Hypothalamus (tissue), 51 donors: ENCODE measurements around the gene FGGY.

Experiments
- DNase-seq, 51 donors: peaks; one replicate each; lab custom pipeline; 2025; lab: John Stamatoyannopoulos, UW

FGGY gene

DNA sequence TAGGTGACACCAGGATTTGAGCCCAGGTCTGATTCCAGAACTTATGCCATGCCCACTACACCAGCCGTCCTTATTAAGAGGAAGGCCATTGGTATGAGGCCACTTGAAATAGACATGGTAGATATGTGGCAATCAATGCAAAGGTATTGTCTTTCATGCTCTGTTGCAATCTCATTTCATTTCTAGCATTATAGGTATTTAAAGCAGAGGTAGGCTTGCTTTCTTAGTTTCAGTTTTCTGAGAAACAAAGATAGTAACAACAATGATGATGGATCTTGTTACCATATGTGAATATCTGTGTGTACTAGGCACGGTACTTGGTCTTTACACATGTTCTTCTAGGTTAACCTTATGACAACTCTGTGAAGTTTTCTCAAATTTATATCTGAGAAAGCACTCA lies 113.1 kb downstream of the FGGY start:
- no peak for DNase-seq

DNA sequence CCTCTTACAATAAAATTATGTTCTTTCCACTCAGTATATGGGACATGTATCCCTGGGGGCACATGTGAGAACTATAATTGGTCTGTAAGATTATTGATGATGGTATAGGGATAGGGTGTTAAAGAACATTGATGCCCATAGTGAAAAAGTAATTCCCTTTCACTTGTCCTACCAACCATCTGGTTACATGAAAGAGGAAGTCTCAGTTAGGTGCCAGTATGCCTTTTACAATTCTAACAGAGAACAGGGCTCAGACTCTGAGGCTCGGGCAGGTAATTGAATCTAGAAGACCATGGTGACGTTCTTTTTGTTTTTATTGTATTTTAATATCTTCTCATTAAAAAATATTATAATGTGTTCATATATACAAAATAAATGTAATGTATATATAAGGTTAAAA lies 113.6 kb downstream of the FGGY start:
- no peak for DNase-seq

DNA sequence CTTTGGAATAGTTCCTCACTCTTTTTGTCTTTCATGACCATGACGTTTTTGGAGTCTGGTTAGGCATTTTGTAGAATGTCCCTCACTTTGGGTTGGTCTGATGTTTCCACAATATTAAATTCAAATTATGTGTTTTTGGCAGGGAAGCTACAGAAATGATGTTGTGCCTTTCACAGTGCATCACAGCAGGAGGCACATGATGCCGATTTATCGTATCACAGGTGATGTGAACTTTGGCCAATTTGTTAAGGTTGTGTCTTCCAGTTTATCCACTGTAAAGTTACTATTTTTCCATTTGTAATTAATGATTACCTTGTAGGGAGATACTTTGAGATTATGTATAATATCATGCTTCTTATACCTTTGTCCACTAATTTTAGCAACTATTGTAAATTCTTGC lies 114.3 kb downstream of the FGGY start:
- no peak for DNase-seq

DNA sequence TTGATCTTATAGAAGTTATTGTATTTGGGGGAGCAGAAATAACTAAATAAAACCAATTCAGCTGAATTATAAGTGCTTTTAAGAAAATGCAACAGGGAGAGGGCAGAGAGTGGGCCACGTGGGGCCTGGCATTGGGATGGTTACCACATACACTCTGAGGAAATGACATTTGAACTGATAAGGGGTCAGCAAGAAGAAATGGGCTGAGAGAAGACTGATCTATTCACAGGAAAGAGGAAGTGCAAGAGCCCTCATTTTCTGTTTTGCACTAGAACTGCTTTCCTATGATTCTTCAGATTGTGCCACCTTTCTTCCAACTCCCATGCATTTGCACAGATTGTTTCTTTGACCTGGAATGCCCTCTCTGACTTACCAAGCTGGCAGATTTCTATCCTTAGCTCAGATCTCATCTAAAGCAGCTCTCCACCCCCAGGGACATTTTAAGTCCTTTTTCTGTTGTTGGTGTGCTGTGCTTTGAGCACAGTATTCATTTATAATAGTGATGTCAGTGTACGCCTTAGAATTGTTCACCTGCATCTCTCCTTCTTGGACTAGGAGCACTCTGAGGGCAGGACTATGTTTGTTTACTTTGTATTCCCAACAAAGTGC lies 115.9 kb downstream of the FGGY start:
- no peak for DNase-seq

DNA sequence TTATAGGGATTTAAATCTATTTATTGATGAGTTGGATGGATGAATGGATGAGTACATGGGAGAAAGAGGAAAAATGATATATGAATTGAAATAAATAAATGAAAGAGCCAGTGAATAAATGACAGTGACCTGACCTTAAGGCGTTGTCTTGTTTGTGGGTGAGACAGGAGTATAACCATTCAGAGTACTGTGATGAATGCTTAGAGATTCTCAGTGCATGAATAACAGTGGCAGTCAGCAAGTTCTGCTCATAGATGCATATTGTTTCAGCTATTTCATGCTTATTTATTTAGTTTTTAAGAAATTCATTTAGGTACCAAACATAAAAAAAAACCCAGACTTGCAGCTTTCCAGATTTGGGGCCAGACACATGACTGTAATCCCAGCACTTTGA lies 116.4 kb downstream of the FGGY start:
- DNase-seq: no peak

DNA sequence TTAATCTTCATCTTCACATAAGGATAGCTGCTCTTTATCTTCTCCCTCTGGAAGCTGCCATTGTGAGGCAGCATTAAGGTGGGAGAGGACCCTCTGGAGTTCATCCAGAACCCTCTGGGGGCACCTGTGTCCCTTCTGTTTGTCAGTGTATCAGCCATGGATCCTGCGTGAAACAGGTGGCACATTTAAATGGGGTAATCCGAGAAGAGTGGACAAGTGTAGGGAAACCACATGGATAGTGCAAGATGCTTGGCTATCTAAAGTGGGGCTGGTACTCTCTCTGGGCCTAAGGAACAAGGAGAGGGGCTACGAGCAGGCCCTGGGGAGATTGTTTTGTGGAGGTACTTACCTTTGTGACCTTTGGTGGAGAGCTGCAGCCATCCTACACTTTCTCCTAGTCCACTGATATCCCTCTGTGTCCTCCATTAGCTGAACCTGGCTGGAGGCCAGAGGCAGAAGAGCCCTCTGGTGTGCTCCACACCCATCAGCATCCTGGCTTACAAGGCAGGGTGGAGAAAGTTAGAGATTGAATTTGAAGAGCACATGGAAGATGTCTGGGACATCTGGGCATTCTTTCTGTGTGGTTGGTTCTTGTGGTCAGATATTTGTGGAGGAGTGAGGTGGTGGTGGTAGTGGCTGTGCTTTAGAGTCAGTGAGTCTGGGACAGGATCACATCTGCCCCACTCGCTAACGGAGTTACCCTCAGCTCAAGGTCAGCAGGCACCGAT lies 117.7 kb downstream of the FGGY start:
- DNase-seq: no peak

DNA sequence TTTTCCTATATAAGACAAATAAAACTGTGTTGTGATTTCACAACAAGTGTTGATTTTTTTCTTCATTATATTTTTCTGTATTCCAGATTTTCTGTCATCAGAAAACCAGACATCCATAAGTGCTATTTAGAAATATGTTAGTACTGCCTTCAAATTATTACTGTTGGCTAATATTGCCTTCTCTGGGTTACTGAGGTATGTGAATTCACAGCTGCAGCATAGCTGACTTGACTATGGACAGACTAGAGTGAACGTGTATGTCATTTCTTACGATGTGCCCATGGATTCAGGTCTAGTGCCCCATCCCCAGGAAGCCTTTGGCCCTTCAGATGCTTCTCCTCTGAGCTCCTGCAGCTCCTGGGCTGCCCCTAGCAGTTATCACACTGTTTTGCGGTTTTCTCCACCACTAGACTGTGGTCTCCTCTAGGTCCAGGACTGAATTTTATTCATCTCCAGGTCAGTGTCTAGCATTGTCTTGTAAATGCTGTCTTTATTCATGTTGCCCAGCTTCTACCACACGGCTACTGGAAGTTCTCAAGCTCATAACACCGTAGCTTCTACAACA lies 118.5 kb downstream of the FGGY start:
- no peak for DNase-seq

DNA sequence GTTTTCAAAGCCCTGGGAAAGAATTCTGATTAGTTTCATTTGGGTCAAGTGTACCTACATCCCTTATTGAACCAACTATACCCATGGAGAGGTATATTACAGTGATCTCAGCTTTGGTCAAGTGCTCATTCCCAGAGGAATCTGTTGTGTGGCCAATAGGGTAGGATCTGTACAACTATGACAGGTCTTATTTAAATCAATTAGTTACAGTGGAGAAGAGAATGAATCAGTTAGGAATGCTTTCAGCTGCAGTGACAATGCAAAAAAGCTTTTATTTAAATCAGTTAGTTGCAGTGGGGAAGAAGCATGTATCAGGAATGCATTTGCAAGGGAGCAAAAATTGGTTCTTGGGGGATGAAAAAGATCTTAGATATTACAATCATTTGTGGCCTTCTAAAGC lies 119.0 kb downstream of the FGGY start:
- DNase-seq: no peak

DNA sequence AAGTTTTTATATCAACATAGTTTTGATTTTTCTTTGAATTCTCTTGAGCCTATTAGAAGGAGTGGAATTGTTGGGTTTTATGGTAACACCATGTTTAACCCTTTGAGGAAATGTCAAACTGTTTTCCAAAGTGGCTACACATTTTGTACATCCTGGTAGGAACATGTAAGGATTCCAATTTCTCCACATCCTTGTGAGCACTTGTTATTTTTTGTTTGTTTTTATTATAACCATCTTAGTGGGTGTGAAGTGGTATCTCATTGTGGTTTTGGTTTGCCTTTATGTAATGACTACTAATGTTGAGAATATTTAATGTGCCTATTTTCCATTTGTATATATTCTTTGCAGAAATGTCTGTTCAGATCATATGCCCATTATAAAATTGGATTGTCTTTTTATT lies 120.5 kb downstream of the FGGY start:
- no peak for DNase-seq

DNA sequence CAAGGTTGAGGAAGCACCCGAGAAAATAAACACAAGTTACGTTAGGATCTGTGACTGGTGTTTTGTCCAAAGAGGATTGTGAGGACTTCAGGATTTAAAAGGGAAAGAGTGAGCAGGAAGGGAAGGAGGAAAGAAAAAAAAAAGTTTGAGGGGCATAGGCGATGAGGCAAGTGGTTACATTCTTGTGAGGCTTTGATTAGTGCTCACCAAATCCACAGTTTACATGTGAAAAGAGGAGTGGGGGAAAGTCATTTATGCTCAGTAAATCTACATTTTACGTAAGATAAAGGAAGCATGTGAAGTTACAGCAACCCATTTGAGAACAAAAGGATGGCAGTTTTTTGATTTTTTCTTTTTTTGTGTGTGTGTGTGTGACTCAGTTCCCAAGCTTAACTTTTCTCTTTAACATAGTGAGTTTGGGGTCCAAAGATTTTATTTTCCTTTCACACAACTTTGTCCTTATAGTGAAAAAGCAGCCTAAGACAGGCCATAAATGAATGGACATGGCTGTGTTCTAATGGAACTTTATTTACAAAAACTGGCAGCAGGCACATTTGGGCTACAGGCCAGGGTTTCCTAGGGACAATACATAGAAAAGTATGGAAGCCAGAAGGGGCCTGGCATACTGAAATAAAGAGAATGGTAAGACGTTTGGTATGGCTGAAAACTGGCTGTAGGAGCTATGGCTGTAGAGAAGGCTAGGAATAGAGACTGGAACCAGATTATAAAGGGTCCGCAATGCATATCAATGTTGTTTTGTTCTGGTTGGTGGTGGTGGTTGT lies 121.7 kb downstream of the FGGY start:
- DNase-seq: no peak

DNA sequence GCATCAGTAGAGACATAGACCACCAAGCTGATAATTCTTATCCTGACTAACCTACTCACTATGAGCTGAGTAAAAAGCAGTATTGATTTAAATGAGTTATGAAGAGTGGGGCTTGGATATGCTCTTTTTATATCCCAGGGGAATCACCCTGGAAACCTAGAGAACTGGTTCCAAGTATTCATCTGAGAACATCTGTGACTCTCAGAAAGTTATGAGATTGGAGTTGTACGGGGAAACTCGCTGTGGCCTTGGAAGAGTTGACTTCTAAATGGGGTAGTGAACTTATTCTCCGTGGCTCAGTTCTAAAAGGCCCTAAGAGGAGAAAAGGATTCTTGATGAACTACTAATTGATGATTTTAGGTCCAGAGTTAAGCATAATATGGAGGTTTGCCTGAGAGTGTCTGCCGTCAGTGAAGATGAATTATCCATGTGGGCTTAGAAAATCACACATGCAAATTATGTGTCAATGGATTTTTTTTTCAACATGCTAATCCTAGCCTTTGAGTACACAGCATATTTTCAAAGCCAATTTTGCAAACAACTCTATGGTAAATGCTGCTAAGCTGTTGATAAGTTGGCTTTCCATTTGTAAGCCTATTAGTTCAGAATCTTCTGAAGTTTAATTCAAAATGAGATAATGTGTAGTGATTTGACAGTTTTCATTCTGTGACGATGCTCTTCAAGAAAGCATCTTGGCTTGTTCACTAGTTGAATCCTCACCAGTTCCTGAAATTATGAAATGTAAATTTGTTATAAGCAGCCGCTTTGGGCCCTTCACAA lies 122.7 kb downstream of the FGGY start:
- DNase-seq: no peak

DNA sequence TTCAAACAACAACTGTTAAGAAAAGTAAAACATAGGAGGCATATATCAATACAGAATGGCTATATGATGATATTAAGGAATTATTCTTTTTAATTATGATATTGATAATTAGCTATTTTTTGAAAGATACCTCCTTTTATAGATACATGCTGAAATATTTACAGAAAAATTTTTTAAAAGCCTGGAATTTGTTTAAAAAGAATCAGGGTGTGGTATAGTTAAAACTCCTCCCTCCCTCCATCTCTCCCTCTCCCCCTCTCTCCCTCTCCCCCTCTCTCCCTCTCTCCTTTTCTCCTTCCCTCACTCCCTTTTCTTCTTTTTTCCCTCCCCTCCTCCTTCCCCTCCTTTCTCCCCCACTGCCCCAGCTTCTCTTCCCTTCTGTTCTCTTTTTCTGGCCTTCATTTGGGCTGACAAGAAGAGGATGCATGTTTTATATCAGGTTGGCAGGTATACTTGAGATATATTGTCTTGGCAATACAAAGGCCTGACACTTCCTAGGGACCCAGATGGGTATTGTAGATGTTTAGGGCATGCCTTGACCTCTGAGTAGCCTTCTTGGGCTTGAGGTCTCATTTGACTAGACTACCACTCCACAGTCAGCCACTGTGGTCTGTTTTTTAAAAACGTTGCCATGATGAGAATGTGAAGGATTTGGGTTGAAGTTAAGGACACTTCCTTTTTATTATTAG lies 124.5 kb downstream of the FGGY start:
- no peak for DNase-seq

DNA sequence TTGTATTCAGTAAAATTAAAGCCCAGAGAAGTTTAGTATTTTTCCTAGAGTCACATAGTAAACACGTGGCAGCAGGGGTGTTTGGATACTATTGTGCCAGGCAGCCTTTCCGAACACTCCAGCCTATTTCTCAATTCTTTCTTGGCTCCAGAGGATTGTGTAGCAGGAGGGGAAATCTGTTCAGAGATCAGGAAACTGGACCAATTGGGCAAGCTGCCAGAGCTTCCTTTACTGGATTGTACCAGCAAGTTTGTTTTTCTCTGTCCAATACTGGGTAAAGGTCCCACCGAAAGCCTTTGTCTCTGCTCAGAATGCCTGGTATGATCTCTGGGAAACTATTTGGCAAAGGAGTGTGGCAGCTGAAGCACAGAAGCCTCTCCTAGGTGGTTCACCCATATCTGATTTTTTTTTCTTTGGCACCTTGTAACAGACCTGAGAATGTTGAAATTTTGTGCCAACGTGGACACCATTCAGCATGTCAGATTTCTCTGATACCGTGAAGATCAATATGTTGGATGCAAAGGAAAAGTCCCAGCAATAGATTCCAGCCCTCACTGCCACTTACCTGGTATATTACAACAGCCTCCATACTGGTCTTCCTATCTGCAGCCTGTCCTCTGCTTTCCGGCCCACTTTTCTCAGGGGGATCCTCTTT lies 126.2 kb downstream of the FGGY start:
- peak in 41 of 51 donors; percentile 1 to 83 (median 49) for DNase-seq

DNA sequence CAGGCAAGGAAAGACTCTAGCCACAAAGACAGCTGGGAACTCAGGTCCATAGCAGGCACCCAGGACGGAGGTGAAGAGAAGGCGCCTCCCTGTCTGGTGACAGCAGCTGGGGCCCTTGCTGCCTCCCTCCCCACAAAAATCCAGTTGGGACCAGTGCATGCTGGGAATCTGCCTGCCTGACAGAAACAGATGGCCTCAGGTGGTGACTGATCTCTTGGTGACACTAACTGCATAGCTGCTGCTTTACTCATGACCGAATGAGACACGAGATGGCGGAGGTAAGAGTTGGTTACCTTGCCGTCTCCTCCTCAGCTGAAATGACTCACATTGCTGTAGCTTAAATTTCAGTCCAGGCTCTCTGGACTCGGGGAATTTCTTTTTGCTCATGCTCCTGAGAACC lies 130.3 kb downstream of the FGGY start:
- DNase-seq: no peak

DNA sequence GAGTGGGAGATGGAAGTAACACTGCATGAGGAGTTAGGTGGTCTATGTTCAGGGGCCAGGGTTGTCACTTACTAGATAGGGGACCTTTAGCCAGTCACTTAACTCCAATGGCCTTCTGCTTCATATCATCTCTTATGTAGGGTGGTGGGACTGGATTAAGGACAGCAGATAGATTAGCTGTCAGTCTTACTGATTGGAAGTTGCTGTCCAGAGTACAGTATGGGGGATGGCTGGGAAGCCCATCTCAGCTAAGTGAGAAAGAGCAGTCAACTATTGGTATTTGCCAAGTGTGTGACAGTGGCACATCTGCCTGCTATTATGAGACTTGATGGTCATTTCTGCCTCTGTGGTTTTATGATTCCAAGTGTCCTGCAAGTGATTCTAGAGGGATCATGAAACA lies 130.9 kb downstream of the FGGY start:
- no peak for DNase-seq

DNA sequence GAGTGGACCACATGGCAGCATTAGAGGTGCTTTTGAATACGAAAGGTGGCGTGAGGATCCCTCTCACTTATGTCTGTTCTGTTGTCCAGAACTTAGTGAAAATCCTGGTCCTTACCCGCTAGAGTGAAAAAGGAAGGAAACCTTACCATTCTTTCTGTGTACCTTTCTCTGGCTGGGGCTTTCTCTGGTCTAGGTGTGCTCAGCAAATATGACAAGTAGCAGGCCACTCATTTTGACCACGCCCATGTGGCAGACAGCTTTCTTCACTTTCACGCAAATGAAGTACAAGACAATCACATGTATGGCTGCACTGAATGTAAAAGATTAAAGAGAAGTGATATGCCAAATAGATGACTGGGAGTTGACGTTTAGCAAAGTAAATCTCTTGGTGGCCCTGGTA lies 131.9 kb downstream of the FGGY start:
- DNase-seq: no peak

DNA sequence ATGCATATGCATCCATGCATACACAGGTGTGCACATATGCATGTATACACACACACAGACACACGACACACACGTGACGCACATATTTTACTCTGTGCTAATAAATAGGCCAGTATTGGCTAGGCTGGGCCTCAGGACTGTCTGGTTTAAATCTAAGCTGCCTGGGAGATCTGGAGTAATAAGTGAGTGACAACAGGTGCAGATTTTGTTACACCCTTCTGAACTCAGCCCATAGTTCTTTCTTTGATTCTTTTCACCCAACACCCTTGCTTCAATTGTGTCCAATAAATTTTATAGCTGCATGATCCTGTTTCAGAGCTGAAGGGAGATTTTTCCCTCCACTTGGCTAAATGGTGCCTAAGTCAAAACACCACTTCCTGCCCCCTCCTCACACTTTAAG lies 132.8 kb downstream of the FGGY start:
- no peak for DNase-seq

DNA sequence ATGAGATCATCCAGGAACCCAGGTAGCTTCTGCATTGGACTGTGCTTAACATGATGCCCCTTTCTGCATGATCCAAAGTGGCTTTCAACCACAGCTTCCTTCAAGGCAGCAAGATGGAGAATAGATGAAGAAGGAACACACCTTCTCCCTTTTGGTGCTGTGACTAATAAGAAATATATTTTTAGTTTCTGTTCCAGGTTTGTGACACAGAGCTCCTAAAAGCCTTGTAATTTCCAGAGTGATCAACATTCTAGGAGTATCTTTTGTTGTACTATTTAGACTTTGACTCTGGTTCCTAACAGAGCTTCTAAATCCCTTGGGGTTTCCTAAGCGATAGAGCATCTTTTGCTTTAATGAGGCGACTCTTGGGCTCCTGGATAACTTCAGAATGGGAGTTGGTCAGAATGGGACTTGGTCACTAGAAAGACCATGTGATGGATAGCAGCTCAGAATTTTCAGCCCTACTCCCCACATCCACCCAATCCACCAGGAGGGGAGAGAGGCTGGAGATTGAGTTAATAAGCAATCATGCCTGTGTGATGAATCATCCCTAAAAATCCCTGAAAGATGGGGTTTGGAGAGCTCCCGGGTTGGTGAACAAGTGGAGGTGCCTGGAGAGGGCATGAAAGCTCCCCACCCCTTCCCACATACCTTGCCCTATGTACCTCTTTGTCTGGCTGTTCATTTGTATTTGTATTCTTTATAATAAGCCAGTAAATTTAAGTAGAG lies 134.8 kb downstream of the FGGY start:
- DNase-seq: no peak
